GM18502 (cell line): ENCODE data around the gene ADRA2C.

ENCODE experiments used
- ATAC-seq: cut with Tn5 transposase; IDR thresholded peaks from one replicate; pipeline ENCODE4 v1.9.1; 2021; ENCODE audit warnings: mild to moderate bottlenecking; ENCODE audit not compliant: unreplicated experiment, poor library complexity

The ADRA2C gene

DNA sequence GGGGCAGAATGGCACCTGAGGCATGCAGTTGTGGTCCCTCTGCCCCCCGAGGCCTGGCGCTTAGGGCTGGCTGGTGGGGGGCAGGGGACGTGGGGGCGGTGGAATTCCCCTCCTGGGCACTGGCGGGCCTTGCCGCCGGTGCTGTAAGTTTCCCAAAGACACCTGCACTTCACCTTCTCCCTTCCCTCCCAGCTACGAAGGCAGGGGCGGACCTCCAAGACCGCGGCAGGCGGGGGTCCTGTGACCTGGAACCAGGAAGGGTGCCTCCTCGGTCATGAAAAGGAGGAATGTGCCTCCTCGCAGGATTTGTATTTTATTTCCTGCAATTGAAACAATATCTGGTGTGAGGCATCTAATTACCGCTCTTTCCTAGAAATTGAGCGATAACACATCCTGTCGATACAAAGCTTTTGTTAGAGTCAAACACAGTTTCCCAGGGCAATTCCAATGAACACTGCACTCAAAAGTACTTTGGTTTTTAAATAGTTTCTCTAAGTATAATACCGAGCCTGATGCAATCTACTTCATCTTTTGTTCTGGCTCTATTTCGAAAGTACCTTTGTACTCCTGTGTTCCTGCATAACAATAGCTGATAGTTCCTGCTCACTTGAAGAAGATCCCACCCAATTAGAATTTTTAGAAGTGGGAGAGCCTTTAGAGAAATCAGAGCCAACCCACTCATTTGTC lies 12.3 kb upstream of the ADRA2C start:
- ATAC-seq, result no peak

- ATAC-seq, result no peak
Observed at GRCh38 chr4:3756343-3757059, 9.7 kb upstream of the ADRA2C start.

DNA sequence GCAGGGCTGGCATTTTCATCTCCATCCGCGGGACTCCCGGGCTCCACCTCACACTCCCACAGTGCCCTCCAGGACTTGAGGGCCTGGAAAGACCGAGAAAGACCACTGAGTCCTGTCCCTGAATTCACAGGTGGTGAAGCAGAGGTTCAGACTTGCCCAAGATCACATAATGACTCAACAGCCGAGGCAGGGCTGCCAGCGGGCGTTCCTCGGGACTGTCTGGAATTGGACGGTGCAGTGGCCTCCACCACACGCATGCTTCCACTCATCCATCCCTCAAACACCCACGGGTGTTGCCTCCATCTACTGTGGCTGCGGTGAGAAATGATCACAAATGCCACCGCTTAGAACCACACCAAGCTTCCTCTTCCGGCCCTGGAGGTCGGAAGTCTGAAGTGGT lies 6.9 kb upstream of the ADRA2C start:
- no peak for ATAC-seq

- no peak for ATAC-seq
Observed at GRCh38 chr4:3760346-3760745, 5.8 kb upstream of the ADRA2C start.

DNA sequence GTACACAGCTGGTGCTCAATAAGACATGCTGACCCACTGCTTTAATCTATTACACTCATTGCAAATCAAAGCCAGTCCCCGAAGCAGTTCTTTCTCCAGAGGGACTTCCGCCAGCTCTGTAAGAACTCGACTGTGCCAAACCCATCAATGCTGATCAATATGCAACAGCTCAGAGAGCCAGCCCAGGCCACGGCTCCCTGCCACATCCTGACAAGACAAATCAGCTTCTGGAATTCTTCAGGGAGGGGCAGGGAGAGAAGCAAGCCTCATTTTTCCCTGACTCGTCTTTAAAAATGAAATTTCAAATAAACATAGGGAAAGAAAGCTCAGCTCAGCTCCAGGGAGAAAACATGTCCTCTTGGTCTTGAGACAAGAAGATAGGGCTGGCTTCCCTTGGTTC lies 5.3 kb upstream of the ADRA2C start:
- no peak for ATAC-seq

DNA sequence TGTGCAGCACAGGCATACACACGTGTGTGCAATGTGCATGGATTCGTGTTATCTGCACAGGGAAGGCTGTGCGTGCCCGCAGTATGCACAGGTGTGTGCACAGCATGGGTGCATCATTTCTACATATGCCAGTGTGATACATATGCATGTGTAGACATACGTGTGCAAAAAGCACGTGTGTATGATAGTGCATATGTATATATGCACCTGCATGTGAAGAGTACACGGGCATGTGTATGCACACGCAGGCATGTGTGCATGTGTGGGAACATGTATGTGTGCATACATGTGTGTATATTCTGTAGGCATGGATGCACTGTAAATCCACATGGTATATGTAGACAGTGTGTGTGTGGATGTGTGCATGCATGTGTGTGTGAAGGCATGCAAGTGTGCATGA lies 3.9 kb upstream of the ADRA2C start:
- ATAC-seq, result no peak

- no peak for ATAC-seq
Observed at GRCh38 chr4:3762753-3763549, 3.2 kb upstream of the ADRA2C start.

GRCh38 chr4:3765271-3766035 lies 732 bp upstream of the ADRA2C start:
- ATAC-seq, result no peak

DNA sequence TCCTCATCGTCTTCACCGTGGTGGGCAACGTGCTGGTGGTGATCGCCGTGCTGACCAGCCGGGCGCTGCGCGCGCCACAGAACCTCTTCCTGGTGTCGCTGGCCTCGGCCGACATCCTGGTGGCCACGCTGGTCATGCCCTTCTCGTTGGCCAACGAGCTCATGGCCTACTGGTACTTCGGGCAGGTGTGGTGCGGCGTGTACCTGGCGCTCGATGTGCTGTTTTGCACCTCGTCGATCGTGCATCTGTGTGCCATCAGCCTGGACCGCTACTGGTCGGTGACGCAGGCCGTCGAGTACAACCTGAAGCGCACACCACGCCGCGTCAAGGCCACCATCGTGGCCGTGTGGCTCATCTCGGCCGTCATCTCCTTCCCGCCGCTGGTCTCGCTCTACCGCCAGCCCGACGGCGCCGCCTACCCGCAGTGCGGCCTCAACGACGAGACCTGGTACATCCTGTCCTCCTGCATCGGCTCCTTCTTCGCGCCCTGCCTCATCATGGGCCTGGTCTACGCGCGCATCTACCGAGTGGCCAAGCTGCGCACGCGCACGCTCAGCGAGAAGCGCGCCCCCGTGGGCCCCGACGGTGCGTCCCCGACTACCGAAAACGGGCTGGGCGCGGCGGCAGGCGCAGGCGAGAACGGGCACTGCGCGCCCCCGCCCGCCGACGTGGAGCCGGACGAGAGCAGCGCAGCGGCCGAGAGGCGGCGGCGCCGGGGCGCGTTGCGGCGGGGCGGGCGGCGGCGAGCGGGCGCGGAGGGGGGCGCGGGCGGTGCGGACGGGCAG lies 792 bp downstream of the ADRA2C start:
- no peak for ATAC-seq

- ATAC-seq, result no peak
Observed at GRCh38 chr4:3767570-3768288, 1.5 kb downstream of the ADRA2C start.

DNA sequence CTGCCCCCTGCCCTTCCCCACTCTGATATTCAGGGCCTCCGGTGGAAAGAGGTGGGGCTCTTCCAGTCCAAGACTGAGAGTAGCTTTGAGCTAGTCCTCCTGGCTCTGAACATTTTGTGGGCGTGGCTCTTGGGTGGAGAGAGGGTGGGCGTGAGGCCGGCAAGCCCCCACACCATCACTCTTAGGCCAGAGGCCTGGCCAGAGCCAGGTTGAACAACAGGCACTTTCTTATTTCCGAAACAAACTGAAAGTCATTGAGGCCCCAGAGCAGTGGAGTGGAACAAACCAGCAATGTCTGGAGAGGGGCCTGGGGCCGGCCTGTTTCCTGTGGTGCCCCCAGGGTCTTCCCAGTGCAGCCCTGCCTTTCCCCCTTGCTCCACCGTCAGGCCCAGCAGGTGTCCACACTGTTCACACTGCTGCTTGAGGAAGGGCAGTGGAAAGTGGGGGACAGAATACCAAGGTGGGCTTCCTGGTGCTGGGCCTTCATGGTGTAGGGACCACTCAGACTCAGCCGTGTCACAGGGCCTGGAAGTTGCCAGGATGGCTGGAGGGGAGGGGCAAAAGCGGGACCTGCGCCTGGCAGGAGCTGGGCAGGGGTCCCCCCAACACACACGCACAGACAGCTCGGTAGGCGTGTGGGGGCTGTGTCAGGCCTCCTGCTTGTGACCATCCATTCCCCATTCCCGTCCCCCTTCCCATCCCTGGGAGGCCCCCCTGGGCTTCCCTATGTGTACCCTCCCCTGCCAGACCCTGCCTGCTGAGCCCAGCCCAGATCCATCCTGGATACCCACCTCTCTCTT lies 2.9 kb downstream of the ADRA2C start:
- ATAC-seq, result no peak

DNA sequence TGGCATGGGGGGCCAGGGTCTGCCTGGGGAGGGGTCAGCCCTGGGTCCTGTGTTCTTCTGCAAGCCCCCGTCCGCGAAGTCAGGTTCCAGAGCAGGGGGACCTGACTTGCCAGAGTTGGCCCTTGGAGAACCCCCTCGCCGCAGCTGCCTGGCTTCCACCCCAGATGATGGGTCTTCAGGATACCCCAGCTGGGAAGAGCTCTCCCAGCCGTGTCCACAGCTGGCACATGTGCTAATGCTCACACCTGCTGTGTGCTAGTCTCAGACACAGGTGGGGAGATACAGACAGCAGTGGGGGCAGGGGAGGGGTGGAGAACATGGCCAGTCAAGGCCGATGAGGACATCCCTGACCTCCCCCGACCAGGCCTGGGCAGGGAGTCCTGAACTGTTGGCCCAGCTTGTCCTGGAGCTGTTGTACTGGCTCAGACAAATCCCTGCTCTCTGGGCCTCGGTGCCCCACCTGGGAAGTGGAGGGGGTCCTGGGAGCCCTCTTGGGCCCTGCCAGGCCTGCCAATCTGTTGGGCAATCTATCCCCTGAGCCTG lies 3.5 kb downstream of the ADRA2C start:
- ATAC-seq, result no peak

DNA sequence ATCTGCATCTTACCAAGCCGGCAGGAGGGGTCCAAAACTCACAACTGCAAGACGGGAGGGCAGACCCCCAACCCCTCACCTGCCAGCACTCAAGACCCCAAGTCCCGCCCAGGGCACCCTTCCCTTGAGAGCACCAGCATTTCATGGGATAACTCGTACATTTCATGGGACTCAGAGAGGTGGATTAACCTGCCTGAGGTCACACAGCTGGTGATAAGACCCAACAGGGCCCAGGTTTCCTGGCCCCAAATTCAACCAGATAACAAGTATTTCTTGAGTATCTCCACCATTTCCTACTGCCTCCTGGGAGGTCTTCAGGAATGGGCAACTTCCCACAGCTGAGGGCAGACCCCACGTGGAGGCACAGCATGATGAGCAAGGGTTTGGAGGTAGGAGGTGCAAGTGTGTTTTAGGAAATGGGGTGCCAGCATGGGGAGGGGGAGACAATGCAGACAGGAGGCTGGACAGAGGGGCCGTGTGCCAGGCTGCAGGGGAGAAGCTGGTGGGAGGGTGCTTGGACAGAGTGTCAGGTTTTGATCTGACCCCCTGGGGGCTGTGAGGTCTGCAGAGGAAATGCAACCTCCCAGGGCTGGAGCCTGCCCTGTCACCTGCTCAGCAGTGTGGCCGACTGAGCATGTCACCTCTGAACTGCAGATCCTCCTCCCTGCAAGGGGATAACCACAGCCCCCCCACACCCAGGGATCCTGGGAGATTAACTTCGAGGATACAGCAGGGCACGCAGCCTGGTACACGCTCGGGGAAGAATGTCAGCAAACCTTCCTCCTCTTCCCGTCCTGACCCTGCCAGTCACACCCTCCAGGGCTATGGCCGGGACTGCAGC lies 4.4 kb downstream of the ADRA2C start:
- no peak for ATAC-seq

DNA sequence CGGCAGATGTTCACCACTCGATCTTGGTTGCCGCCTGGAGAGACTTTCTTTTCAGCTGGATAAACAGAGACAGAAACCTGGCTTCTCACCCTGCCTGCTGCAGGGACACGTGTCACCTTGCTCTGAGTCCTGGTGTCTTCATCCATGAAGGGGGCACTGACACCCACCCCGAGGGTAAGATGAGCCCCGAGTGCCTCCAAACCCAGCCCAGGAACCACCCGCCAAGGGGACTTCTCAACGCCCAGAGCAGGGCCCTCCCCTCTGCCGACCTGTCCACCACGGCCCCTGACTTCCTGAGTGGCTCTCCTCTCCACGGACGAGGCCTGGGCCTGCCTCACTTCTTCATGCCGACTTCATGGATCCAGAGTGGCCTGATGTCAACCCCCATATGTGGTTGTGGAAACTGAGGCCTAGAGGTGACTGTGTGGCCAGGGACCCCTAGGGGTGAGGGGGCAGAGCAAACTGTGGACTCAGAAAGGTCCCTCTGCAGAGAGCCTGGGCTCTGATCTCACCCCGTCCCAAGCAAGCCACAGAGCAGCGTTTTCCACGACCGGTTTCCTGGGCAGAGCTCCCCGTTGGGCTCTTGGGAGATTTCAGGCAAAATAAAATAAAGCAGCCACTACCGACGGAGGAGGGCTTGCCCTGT lies 5.1 kb downstream of the ADRA2C start:
- no peak for ATAC-seq

DNA sequence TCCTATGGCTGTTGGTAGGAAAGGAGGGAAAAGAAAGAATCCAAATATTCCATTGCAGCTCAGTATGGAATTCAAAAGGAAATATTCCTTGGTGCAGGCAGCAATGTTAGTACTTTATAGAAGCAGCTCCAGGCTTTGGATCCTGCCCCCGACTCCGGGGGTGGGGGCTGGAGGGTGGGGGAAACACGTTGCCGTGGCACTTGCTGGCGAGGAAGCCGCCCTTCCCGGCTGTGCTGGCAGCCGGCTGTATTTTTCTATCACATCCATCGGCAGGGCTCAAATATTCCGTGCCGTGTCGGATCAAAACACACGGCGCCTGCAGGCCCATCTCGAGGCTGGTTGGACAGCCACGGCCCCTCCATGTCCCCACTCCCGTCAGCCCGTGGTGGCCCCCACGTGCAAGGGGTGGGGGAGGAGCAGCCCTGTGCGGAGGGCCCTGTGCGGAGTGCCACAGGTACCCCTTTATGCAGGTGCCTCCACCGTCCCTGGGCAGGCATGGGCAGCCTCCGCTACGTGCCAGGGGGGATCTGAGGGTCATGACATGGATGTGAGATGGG lies 5.8 kb downstream of the ADRA2C start:
- ATAC-seq, result no peak

- no peak for ATAC-seq
Observed at GRCh38 chr4:3772632-3773031, 6.4 kb downstream of the ADRA2C start.
